DMS53 (cell line): ENCODE data around the gene RPL29.

Source experiments
- DNase-seq: peaks from one replicate; lab custom pipeline; 2025; lab: John Stamatoyannopoulos, UW

Gene RPL29

DNA sequence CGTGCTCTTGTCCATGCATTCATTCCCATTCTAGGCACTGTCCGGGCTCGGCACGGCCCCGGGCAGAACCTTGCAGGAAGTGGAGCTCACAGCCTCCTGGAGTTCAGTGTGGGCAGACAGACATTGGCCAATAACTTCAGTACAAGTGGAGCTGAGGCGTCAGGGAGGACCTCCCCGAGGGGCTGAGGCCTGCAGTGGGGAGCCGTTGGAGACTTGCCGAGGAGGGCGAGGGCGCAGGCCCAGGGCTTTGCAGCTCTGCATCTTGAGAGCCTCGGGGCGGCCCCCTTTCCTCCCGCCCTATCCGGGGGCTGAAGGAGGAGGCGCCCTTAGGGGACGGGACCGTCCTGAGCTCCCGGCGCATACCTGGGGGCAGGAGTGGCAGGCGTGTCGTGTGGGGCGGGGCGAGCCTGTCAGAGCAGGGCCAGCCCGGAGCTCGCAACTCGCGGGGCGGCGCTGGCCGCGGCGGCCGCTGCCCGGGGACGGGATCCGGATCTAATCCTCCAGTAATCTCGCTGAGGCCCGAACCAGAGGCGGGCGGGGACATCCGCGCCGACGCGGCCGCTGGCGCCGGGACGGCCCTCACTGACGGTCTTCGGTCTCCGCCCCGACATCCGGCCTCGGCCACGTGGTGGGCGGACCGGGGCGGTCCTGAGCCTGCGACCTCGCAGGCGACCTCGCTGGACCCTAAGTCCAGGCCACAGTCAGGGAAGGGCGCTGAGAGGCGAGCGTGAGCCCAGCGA, 12.7 kb downstream of the RPL29 start, which contains the start of gene ACY1:
Gene ACY1, plus strand, starts transcription at position 698 of the 740 bp plus-strand sequence. CDS start 530 bp downstream, outside the sequence.
- DNase-seq: peak; percentile 86

DNA sequence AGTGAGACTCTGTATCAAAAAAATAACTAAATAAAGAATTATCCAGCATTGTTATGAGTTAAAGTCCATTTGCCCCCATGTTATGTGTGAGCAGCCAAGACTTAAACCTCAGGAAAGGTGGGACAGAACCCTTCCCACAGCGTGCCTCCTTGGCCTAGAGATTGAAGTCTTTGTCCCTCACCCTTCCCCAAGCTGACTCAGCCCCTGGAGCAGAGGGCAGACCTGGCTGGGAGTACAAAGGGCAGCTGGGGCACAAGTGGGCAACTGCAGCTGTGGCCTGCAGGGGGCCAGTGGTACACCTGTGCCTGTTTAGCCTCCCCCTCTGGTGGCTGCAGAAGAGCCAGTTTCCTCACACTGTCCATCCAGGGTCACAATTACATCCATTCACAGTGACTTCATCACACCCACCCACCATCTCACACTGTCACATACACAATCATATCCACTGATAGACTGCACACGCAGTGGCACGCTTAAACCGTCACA, 13.3 kb downstream of the RPL29 start:
- DNase-seq: peak; percentile 86

DNA sequence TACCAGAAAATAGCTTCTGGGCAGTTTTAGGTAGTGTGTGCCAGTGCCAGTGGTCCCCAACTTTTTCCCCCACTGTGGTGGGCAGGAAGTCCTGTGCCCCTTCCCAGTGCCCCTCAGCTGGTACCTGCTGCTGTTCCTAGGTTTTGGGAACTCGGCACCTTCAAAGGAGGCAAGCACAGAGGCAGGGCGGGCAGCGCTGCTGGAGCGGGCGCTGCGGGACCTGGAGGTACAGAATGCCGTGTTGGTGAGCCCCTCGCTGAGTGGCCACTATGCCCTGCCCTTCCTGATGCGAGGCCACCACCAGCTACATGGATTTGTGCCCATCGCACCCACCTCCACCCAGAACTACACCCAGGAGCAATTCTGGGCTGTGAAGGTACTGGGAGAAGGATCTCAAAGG, 15.4 kb downstream of the RPL29 start:
- no peak for DNase-seq

DNA sequence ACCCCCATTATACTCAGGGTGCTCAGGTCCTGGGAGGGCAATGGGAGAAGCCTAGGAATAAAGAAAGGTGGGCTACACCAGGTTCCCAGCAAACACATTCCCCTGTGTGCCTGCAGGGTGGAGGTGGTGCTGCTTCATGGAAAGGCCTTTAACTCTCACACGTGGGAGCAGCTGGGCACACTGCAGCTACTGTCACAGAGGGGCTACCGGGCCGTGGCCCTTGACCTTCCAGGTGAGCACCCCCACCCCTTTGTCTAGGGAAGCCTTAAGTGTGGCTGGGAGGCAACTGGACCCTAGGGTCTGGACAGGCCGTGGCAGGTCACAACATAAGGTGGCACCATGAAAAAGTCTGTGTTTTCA, 17.6 kb downstream of the RPL29 start:
- DNase-seq: no peak

DNA sequence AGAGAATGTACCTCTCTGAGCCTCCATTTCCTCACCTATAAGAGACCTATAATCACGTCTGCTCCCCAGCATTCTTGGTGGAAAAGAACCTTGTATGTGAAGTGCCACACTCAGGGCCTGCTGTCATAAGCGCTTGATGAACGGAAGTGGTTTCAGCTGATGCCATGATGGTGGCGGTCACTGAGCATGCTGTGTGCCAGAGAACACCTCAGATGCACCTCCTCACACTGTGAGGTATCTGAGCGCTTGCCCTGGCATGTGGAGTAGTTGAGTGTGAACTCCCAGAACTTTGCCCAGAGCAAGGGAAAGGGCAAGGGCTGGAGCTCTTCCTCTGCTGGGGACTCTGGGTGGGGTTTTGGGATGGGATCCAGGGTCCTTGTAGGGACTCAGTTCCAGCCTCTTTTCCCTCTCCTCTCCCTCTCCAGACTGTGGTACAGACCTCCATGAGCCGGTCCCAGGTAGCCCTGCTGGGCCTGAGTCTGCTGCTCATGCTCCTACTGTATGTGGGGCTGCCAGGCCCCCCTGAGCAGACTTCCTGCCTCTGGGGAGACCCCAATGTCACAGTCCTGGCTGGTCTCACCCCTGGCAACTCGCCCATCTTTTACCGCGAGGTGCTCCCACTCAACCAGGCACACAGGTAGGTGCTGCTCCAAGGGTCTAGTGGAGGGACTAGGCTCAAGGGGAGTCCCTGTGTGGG, 18.1 kb downstream of the RPL29 start:
- DNase-seq: no peak

DNA sequence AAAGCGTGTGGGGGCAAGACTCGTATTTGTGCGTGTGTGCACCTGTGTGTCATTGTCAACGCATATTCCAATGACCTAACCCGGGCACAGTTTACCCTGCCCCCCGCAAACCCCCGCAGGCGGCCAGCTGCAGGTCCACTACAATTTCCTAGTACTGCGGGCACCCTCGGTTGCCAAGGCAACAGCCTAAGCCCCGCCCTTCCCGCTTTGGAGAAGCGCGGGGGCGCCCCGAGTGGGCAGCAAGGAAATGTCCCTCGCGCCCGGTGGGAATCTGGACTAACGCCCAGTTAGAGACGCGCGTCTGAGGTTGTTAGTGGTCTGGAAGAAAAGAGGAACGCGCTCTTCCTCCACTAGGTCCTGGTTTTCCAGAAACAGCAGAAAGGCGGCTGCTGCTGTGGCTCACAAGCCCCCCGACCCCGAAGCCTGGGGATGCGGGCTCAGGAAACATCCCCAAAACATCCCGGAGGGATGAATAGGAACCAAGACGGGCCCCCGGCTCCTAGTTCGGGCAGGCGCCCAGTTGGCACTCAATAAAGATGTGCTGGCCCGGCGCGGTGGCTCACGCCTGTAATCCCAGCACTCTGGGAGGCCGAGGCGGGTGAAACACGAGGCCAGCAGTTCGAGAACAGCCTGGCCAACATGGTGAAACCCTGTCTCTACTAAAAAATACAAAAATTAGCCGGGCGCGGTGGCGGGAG, 19.7 kb downstream of the RPL29 start:
- DNase-seq: peak; percentile 13

DNA sequence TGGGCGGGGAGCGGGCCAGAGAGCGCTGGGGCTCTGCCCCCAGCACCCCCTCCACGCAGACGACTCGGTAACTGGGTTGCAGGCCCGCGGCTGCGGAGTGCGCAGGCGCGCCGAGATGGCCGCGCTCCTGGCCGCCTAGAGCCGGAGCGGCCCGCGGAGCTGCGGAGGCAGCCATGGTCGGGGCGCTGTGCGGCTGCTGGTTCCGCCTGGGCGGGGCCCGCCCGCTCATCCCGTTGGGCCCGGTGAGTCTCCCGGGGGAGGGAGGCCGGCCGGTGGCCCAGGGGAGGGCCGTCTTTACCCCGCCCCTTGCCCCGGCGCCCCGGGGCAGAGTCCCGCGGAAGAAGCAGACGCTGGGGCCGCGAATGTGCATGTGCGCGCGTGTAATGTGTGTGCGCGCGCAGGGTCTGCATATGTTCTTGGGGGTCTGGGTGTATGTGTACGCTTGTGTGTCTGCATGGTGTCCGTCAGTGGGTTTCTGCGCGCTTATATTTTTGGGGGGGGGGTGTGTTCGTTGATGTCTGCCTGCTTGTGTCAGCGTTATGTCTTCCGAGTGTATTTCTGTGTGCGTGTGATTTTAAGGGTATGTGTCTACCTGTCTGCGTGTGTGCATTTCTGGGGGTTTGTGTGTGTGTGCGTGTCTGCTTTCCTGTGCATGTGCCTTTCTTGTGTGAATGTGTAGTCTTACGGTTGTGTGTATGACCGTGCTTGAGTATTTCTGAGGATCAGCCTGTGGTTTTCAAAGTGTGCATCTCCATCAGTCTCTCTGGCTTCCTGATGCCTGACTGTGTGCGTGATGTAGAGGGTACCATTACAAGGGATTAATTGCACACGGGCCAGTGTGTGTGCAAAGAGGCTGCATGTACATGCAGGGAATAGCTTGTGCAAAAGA, 20.5 kb downstream of the RPL29 start, which contains the start of gene ABHD14A:
Gene ABHD14A, plus strand, starts transcription at position 102 of the 889 bp plus-strand sequence. Its CDS starts 72 bp downstream, at position 174.
- DNase-seq: peak; percentile 72

DNA sequence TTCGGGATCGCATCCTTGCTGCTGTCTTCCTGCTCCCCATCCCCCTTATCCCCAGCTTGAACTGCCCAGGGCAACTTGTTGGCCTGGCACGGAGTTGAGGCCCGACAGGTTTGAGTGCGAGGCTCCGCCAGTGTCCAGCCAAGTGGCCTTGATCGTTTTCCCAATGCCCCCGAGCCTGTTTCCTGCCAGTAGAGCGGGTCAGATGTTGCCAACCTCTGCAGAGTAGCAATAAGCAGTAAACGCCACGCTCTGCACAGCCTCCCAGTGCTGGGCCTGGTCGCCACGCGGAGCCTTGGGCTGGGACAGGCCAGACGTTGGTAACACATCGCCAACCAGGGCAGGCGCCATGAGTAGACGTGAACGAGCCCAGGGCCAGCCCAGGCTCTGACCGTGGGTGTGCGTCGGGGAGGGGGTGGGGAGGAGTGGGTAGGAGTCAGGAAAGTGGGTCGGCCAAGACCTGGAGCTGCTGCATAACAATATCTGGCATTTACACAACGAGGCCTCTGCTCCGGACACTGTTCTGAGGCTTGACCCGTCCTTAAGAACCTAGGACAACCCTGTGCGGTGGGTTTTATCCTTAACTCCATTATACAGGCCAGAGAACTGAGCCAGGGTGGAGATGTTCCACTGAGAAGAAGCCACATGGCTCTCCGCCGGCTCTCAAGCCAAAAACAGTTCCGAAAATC, 21.3 kb downstream of the RPL29 start:
- DNase-seq: peak; percentile 49

DNA sequence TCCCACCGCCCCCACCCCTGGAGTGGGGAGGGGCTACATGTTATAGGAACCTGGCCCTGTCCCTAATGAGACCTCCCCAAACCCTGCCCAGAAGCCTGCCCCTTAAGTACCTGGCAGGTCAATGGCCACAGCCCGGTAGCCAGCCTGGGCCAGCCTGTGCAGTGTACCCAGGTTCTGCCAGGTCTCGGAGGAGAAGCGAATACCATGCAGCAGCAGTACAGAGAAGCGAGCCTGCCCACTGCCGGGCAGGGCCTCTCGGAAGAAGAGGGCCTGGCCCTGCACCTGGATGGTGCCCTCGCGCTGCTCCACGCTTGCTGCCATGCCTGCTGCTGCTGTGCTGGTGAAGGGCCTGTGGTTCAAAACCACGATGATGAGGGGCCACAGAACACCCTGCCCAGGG, 24.3 kb downstream of the RPL29 start:
- DNase-seq: no peak

DNA sequence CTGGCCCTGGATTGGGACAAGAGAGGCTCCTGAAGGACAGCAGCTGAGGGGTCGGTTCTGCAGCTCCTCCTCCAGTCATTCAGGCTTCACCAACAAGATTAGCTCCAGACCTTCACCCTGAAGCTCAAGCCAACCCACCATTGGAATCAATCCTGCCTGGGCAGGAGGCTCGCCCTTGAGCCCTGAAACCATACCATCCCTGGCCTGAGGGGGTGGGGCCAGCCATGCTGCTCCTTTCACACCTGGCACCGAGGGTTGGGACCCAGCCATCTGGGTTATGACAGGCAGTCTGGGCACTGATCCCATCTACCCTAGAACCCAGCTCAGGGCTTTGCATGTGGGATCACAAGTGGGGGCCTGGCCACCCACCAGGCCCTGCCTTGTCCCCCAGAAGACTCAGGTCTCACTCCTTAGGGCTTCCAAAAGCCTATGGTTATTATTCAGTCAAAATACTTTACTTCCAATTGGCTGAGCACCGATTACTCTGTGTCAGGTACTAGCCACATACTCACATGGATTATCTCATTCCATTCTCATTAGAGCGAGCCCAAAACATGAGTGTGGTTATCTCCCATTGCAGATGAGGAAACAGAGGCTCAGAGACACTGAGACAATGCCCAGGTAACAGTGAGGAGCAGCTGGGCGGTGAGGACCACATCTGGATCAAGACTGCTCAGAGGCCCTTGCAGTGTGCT, 24.9 kb downstream of the RPL29 start:
- DNase-seq: no peak

DNA sequence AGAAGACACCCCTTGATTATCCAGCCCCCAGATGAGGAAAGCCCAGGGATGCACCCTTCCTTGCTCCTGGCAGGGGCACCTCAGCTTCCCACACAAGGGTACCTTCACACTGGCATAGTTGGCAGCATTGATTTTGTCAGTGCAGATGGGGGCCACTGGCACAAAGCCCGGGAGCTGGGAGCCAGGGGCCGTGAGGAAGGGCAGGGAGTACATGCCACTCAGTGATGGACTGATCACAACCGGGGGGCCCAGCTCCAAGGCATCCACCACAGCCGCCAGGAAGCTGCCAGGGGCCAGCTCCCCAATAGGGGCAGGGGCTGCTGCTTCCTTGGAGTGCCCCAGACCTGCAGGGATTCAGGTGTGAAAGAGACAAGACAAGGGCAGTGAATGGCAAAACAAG, 25.9 kb downstream of the RPL29 start:
- DNase-seq: no peak

DNA sequence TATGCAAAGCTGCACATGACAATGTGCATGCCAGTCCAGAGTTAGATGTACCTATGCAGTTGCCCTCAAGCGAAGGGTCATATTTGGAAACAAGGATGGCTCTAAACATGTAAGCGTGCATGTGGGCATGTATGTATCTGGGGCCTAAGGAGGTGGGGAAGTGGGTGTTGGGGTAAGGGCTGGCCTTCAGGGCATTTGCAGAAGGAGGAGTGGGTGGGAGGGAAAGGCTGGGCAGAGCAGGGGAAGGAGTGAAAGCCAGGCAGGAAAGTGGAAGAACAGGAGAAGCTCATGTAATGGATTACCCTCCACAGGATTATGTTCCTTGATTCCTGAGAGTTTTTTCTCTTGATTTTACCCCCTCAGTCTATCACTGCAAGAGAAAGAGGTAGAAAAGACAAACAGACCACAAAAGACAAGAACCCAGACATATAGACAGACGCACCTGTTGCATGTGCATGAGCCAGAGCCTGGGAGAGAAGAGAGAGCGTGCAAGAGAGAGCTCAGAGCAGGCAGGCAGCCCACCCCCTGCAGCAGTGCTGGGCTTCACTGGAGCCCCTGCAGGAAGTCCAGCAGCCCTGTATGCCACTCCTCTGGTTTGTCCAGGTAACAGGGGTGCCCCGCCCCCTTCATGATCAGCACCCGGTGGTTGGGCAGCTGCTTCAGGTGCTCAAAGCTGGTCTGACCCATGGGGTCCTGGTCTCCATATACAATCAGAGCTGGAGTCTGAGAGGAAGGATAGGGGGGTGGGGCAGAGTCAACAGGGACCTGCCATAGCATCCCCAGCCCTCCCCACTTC, 26.6 kb downstream of the RPL29 start:
- peak; percentile 17 for DNase-seq

DNA sequence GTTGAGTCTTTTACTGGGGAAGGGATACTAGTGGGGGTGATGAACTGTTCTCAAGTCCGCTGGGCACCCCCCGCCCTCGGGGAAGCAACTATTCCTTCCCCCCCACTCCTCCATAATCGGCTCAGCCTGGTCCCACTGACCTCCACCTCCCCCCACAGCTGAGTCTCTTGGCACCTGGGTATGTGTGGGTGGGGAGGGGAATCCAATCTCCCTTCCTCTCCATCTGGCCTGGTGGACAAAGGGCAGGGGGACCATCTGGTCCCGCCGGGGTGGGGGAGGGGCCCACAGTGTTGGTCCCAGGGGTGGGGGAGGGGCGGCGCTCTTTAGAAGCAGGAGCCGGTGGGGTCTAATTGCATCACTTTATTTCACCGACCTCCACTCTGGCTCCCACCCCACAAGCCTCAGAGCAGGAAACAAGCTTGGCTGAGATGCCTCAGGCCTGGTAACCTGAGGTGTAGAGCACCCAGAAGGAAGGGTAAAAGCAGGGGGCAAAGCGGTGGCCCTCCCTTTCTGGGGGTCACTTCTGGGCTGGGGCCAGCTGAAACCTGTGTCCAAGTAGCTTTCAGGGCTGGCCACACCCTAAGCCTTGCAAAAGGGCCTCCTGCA, 27.4 kb downstream of the RPL29 start:
- peak; percentile 25 for DNase-seq

DNA sequence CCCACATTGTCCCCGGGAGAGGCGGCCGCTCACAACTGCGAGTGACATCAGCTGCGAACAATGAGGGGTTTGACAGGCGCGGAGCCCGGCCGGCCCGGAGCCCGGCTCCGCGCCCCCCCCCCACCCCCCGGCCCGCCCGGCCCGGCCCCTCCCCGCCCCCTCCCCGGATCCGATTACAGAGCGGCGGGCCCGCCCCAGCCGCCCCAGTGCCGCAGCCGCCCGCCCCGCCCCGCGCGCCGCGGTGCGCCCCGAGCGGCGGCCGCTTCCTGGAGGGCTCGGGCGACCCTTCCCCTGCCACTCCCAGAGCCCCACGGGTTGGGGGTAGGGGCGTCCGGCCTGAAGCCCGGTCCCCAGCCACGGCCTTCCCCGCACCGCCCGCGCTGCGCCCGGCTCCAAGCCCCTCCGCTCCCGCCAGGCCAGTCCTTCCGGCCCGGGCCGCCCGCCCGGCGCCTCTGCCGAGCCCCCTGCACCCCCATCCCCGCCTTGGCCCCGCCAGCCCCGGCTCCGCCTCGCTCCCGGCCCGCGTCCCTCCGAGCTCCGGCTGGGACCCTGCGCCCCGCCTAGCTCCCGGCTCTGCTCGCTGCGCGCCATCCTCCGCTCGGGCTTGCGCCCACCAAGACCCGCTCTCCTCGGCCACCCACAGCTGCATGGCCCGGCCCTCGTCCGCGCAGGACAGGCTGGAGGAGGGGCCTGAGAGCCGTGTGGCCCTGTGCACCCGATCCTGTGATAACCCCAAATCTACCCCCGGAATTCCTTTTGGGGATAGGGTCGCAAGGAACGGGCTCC, 28.1 kb downstream of the RPL29 start, which contains the start of gene PCBP4:
Gene PCBP4, minus strand, starts transcription at position 71 of the 786 bp plus-strand sequence. CDS start 6,214 bp downstream, outside the sequence.
- DNase-seq: peak; percentile 63

DNA sequence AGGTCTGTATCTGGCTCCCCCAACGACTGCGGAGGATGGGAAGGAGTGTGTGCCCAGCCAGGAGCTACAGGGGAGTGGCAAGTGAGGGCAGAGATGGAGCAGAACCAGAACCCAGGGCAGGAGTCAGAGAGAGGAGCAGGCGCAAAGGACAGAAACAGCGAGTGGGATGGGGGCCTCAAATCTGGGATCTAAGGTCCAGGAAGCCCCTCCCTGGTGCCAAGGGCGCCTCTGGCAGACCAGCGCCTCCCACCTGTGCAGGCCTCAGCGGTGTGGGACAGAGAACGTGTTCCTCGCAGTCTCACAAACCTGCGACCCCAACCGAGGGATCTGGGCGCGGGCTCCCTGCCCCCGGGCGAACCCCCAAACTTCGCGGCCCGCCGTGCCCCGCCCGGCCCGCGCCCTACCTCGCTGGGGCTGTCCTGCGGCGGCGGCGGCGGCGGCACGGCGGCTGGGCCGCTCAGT, 28.7 kb downstream of the RPL29 start:
- peak; percentile 48 for DNase-seq

DNA sequence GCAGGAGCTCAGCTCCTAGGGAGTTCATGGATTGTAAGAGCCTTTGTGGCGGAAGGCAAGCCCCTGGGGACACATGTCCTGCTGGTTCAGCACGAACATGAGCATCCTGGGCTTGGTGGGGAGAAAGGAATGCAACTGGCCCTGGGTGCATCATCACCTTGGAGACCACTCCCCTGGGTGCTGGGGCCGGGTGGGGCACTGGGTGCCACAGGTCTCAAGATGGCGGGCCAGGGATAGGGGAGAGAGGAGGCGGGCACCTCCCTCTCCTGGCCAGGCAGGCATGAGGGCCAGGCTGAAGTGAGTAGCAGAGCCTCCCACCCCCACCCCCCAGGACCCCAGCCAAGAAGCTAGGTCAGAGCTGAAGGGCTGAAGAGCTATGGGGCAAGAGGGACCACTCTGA, 29.2 kb downstream of the RPL29 start:
- DNase-seq: no peak

DNA sequence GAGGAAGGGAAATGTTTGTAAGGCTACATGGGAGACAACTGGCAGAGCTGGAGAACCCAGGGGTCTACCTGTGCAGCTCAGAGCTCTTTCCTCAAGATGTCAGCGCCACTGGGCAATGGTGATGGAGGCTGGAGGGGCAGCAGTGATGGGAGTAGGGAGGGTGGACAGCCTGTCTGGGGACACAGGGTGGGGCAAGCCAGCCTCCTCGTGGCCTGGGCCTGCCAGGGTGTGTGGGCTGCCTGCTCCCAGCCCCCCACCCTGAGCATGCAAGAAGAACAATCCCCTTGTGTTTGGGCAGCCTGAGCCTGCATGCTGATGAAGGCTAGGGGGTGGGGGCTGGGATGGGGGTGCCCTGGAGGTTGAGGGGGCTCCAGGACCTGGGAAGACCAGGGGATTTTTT, 29.7 kb downstream of the RPL29 start:
- no peak for DNase-seq

DNA sequence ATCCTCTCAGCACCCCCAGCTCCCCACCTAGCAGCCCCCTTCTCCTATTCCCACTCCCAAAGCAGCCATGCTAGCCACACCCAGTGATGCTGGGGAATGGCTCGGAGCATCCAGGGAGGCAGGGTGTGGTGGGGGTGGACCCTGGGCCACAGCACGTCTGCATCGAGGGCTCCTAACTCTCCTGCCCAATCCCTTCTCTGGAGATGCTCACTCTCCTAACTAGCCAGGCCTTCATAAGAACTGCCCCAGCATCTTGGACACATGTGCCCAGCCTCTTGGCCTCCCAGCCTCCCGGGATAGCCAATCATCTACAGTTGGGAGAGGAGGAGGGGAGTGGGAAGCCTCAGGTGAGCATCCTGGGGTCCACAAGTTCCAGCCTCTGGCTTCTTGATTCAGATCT, 31.2 kb downstream of the RPL29 start:
- no peak for DNase-seq
